Left colon (tissue), 2 donors: Measurements from ENCODE around the gene MBD6. TPM values are rescaled to one million over a fixed set of nuclear protein-coding genes. Genes with fewer than 3 reads are reported as not detected.
A peak's percentile ranks its signal among the peaks of the same experiment; 100 is the strongest.
"Not testable (repeated sequence)": the region's sequence is repeated elsewhere in the genome, so short reads cannot be mapped to it uniquely, and the experiment has no call there.

Source experiments
- ATAC-seq: fragments of 200-7000 bp; cut with Tn5 transposase; one replicate; pipeline ENCODE4 v1.9.1; 2020; ENCODE audit warnings: mild to moderate bottlenecking, moderate library complexity
- DNase-seq, 2 donors: peaks; one replicate each; pipeline ENCODE4 v3.0.0-alpha.2; 2020
- intact Hi-C, 2 donors: fragments of 100-400 bp; cut with DNase I in 1 of 2; cut with micrococcal nuclease in 1 of 2; formaldehyde crosslinking; loops; one replicate each; pipeline versions ENCODE4 v1.11.2 to v1.14.0; 2022; cut with DNase I, micrococcal nuclease
- total RNA-seq, 2 donors: library from RNA; stranded (reverse); fragmentation: NEBNext Ultra II Directional; extraction: Animal tissue kit (Norgen Biotek cat#: 25700); gene quantifications; one replicate each; pipeline ENCODE4 v1.2.1, GENCODE V29; 2021
- donor health status: DM: no; HTN: no; CAD: no.
- donor health status: DM: yes; HTN: yes; CAD: no.

The MBD6 gene
- total RNA-seq, 2 donors from 2014 or later: 104 to 116 TPM

- intact Hi-C loops: no loop called here
- DNase-seq (no peak), ATAC-seq (no peak)
Measured at GRCh38 chr12:57512665-57513064, 10.0 kb upstream of the MBD6 start.

- DNase-seq: no peak
- no peak for ATAC-seq
Measured at GRCh38 chr12:57513266-57513665, 9.4 kb upstream of the MBD6 start.

DNA sequence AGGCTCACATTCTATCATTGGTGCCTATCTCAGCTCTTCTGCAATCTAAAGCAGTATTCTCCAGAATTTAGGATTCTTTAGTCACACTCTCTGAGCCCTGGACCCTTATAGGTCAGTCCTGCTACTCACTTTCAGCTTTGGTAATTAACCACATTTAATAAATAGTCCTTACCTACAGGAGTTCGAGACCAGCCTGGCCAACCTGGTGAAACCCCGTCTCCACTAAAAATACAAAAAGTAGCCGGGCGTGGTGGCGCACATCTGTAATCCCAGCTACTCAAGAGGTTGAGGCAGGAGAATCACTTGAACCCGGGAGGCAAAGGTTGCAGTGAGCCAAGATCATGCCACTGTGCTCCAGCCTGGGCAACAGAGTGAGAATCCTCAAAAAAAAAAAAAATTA, 8.9 kb upstream of the MBD6 start:
- intact Hi-C loops, ATAC-seq, DNase-seq: not testable (repeated sequence)

More at GRCh38 chr12:57513266-57513665, 9.4 kb upstream of the MBD6 start:
- intact Hi-C loops: no loop called here

DNA sequence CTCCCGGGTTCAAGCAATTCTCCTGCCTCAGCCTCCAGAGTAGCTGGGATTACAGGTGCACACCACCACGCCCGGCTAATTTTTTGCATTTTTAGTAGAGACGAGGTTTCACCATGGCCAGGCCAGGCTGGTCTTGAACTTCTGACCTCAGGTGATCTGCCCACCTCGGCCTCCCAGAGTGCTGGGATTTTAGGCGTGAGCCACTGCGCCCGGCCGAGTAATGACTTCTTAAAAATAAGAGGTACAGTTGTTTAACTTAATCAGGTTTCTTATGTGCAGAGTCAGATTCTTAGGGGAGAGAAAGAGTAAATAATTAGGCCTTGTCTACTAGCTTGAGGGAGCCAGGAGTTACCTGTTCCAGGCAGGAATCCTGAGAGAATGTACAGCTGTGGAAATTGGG, 8.4 kb upstream of the MBD6 start:
- ATAC-seq, DNase-seq, intact Hi-C loops: not testable (repeated sequence)

- intact Hi-C loops: no loop called here
- no peak for ATAC-seq
- no peak for DNase-seq
Measured at GRCh38 chr12:57514720-57515407, 7.8 kb upstream of the MBD6 start.

DNA sequence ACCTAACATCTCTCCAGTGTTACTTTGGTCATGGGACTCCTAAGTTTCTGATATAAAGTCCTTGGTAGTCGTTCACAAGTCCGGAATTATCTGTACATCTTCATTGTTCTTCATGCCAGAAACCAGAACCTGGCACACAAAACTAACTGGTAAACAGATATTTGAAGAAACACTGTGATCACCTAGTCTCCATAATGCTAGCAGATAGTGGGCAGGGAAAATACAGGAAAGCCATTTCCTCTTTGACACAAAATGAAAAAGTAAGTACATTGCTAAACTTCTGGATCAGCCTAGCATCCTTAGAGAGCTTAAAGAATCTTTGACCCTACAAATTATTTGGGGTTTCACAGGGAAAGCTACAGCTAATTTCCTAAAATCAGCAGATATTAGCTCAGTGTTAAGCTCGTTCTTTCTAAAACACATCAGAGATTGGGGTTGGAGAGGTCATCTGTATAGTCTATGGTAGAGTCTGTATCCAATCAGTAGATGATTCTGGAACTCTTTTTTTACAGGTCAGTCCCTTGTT, 7.2 kb upstream of the MBD6 start:
- intact Hi-C loops: no loop called here
- DNase-seq: no peak
- ATAC-seq: no peak

- DNase-seq (no peak), ATAC-seq (no peak)
- intact Hi-C loops: no loop called here
Measured at GRCh38 chr12:57515934-57516541, 6.6 kb upstream of the MBD6 start.

DNA sequence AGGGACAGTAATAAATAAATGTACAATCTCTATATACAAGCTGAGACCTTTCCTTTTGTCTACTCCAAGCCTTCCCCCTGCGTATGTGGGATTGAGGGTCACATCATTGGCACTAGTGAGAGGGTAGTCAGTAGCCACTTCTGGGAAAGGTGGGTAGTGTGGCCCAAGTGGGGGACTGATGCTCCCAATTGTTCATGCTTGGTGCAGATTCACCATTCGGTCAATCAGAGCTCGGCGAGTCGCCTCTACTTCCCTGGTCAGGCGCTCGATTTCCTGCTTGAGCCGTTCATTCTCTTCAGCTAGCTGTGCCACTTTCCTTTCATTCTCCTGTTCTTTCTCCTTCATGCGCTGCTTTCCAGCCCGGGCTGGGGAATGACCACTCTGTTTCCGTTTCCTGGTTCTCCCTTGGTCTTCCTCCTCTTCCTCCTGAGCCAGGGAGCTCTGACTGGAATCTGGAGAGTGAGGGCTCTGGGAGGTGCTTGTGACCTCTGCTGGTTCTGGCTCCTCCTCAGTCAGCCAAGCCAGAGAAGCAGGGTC, 5.9 kb upstream of the MBD6 start:
- intact Hi-C loops: no loop called here
- DNase-seq (no peak), ATAC-seq (no peak)

GRCh38 chr12:57517187-57517586, 5.4 kb upstream of the MBD6 start:
- intact Hi-C loops: no loop called here
- DNase-seq: no peak

GRCh38 chr12:57517718-57518117, 4.9 kb upstream of the MBD6 start:
- DNase-seq, intact Hi-C loops, ATAC-seq: not testable (repeated sequence)

More at GRCh38 chr12:57517187-57517586, 5.4 kb upstream of the MBD6 start:
- ATAC-seq: no peak

DNA sequence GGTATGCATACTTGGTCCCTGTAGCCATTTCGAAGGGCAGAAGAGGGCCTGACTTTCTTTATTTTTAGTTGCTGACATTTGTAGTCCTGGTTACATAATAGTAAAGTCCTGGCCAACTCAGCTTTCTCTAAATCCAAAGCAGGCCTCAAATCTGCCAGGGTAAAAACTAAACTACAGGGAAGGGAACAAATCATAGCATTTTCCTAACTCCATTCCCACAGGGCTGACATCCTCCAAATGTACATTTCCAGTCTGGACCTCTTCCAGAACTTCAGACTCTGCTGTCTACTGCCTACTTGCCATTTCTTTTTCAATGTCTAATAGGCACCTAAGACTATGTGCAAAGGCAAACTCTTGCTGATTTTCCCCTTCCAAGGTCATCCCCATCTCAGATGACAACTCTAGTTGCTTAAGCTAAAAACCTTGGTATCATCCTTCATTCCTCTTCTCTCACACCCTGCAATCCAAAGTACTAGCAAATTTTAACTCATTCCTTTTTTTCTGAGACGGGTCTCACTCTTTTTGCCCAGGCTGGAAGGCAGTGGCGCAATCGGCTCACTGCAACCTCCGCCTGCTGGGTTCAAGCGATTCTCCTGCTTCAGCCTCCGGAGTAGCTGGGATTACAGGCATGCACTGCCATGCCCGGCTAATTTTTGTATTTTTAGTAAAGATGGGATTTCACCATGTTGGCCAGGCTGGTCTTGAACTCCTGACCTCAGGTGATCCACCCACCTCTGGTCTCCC, 4.3 kb upstream of the MBD6 start:
- no peak for DNase-seq
- no peak for ATAC-seq
- intact Hi-C loops: no loop called here

GRCh38 chr12:57518920-57519795, 3.5 kb upstream of the MBD6 start:
- no peak for ATAC-seq
- peak in 1 of 2 donors; percentile 28 for DNase-seq
- intact Hi-C loops: no loop called here

GRCh38 chr12:57519796-57520052, 2.9 kb upstream of the MBD6 start:
- DNase-seq (no peak), ATAC-seq (no peak)
- intact Hi-C loops: no loop called here

GRCh38 chr12:57520053-57520818, 2.4 kb upstream of the MBD6 start, which contains the start of gene DDIT3:
Gene DDIT3 (minus strand): TSS chr12:57520514. CDS start chr12:57517406, 3,108 bp downstream.
- ATAC-seq: peak; percentile 77
- DNase-seq: peak; percentile 100
- intact Hi-C loops: no loop called here

- DNase-seq (peak; percentile 56 to 78), ATAC-seq (no peak)
- intact Hi-C loops: no loop called here
Measured at GRCh38 chr12:57521525-57522010, 1.1 kb upstream of the MBD6 start.

GRCh38 chr12:57522887-57523705, 472 bp downstream of the MBD6 start:
- DNase-seq (peak; percentile 66 to 74), ATAC-seq (peak; percentile 1)
- intact Hi-C loops: no loop called here
